ENCODE data around the gene HTT. TPM values are rescaled to one million over a fixed set of nuclear protein-coding genes. Genes with fewer than 3 reads are reported as not detected.

The HTT gene
- total RNA-seq, 1 donor from 2014 or later: 20.0 TPM

- no peaks in the 10 kb centered on the region for H3K9me3 ChIP-seq (replicated peaks)
- H3K36me3 ChIP-seq: peaks cover 6% of the 10 kb centered on the region
- H3K4me3 ChIP-seq: no peak overlapping the region
- TF ChIP-seq CTCF (IDR thresholded peaks at IDR 0.05; ENCODE audit: borderline replicate concordance): no peak
- DNase-seq: no peak
- H3K27me3 ChIP-seq (ENCODE audit: low read depth): no peaks in the 10 kb centered on the region
- no peaks in the 10 kb centered on the region for H3K4me1 ChIP-seq
- intact Hi-C loops (cut with micrococcal nuclease): no loop called here
- no peak overlapping the region for H3K27ac ChIP-seq (replicated peaks)
These were observed 43.0 kb upstream of the HTT start for GRCh38 chr4:3031357-3032082.

GRCh38 chr4:3034231-3034630 is 40.2 kb upstream of the HTT start:
- H3K4me1 ChIP-seq: peaks cover 18% of the 10 kb centered on the region
- TF ChIP-seq CTCF (IDR thresholded peaks at IDR 0.05; ENCODE audit: borderline replicate concordance): no peak
- intact Hi-C loops (cut with micrococcal nuclease): no loop called here
- no peak overlapping the region for H3K27ac ChIP-seq (replicated peaks)
- no peaks in the 10 kb centered on the region for H3K36me3 ChIP-seq
- no peak overlapping the region for H3K4me3 ChIP-seq
- DNase-seq: no peak
- H3K27me3 ChIP-seq (ENCODE audit: low read depth): no peaks in the 10 kb centered on the region
- H3K9me3 ChIP-seq (replicated peaks): no peaks in the 10 kb centered on the region

GRCh38 chr4:3035249-3035648 is 39.2 kb upstream of the HTT start:
- Histone ChIP-seq H3K9me3 (replicated peaks) (no peaks in the 10 kb centered on the region), H3K36me3 (no peaks in the 10 kb centered on the region), H3K4me1 (peaks cover 18% of the 10 kb centered on the region), H3K4me3 (no peak overlapping the region), H3K27me3 (ENCODE audit: low read depth) (no peaks in the 10 kb centered on the region), H3K27ac (replicated peaks) (no peak overlapping the region)
- no peak for DNase-seq
- no peak for TF ChIP-seq CTCF (IDR thresholded peaks at IDR 0.05; ENCODE audit: borderline replicate concordance)
- intact Hi-C loops (cut with micrococcal nuclease): no loop called here

- no peaks in the 10 kb centered on the region for H3K36me3 ChIP-seq
- no peaks in the 10 kb centered on the region for H3K27me3 ChIP-seq (ENCODE audit: low read depth)
- DNase-seq: no peak
- no peak overlapping the region for H3K4me3 ChIP-seq
- TF ChIP-seq CTCF (IDR thresholded peaks at IDR 0.05; ENCODE audit: borderline replicate concordance): no peak
- intact Hi-C loops (cut with micrococcal nuclease): no loop called here
- H3K27ac ChIP-seq (replicated peaks): no peak overlapping the region
- H3K9me3 ChIP-seq (replicated peaks): no peaks in the 10 kb centered on the region
- peaks cover 20% of the 10 kb centered on the region for H3K4me1 ChIP-seq
These were observed 38.8 kb upstream of the HTT start for GRCh38 chr4:3035674-3036073.

GRCh38 chr4:3036131-3036952 is 38.1 kb upstream of the HTT start:
- H3K36me3 ChIP-seq: no peaks in the 10 kb centered on the region
- no peak for DNase-seq
- intact Hi-C loops (cut with micrococcal nuclease): no loop called here
- H3K27me3 ChIP-seq (ENCODE audit: low read depth): no peaks in the 10 kb centered on the region
- H3K27ac ChIP-seq (replicated peaks): no peak overlapping the region
- no peak for TF ChIP-seq CTCF (IDR thresholded peaks at IDR 0.05; ENCODE audit: borderline replicate concordance)
- no peaks in the 10 kb centered on the region for H3K9me3 ChIP-seq (replicated peaks)
- H3K4me3 ChIP-seq: no peak overlapping the region
- H3K4me1 ChIP-seq: peaks cover 26% of the 10 kb centered on the region
